GM19397 (cell line): ENCODE data around the gene RAB11FIP3.

ENCODE experiments used
- ATAC-seq: cut with Tn5 transposase; IDR thresholded peaks from one replicate; pipeline ENCODE4 v1.9.1; 2021; ENCODE audit warnings: mild to moderate bottlenecking, moderate library complexity; ENCODE audit not compliant: unreplicated experiment

Gene RAB11FIP3

DNA sequence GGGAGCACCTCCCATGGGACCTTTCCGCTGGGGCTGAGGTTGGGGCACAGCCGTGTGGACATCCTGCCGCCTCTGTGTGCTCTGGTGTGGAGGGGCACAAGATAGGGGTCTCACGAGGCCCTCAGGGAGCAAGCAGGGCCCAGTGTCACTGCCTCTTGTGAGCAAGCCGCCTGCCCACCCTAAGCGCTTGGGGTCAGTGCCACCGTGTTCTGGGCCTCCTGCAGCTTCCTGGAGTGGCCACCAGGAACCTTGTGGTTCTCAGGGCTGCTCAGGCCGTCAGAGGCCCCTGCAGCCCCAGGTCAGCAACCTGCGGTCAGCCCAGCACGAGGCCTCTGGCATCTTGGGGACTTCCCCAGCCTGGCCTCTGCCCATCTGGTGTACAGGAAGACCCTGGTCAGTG, 88.5 kb downstream of the RAB11FIP3 start:
- no peak for ATAC-seq

DNA sequence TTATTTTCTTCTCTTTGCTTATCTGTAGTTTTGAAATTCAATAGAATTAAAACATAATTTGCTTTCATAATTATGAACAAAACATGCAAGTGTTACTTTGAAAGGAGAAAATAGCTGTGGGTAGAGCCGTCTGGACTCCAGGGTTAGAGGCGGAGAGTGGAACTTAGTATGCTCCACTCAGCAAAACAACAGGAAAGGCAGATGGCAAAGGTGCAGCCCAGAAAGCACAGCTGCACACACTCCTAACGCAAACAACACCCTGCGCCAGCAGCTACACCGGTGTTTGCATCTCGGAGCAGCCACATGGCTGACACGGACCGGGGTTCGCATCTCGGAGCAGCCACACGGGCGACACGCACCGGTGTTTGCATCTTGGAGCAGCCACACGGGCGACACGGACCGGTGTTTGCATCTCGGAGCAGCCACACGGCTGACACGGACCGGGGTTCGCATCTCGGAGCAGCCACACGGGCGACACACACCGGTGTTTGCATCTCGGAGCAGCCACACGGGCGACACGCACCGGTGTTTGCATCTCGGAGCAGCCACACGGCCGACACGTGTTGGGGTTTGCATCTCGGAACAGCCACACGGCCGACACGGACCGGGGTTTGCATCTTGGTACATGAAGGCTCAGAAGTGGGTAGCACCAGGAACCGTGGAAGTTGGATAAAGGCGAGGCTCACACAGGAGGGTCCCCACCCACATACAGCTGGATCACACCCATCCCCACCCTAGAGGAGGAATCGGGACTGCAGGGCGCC, 89.9 kb downstream of the RAB11FIP3 start:
- no peak for ATAC-seq

DNA sequence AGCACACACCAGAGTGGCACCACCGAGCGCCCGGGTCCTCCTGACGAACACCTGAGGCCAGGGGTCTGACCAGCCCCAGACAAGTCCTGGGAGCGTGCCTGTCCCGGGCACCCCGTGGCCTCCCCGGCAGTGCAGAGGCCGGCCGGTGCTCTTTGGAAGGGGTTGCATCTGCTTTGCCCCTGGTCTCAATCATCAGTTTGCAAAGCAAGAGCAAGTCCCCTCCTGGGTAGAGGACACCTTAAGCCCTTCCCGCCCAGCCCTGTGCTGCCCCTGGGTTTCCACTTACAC, 90.4 kb downstream of the RAB11FIP3 start:
- no peak for ATAC-seq

DNA sequence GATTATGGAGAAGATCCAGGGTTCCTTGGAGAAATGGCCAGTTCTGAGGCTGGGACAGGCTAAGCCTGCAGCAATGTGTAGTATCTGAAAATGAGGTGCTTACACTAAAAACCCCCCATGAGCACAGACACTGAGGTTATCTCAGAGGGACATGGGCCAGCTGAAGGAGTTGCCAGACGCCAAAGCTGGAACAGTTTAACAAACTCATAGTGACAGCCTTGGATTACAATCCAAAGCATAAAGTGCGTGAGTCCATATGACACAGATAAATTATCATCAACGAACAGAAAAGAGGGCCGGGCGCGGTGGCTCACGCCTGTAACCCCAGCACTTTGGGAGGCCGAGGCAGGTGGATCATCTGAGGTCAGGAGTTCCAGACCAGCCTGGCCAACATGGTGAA, 90.9 kb downstream of the RAB11FIP3 start:
- no peak for ATAC-seq

DNA sequence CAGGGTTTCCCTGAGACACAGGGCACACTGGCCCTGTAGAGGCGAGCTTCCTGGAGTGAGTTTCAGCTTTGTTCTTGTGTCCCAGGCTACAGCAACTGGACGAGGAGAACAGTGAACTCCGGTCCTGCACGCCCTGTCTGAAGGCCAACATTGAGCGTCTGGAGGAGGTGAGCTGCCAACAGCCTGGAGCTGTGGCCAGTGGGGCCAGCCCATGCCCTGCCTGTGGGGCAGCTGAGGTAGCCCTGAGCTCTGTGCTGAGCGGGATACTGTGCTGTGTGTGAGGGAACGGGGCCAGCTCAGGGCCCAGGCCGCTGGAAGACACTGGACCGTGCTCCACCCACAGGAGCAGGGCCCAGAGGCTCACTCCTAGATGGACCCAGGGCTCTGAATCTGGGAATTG, 93.4 kb downstream of the RAB11FIP3 start:
- ATAC-seq, result no peak

DNA sequence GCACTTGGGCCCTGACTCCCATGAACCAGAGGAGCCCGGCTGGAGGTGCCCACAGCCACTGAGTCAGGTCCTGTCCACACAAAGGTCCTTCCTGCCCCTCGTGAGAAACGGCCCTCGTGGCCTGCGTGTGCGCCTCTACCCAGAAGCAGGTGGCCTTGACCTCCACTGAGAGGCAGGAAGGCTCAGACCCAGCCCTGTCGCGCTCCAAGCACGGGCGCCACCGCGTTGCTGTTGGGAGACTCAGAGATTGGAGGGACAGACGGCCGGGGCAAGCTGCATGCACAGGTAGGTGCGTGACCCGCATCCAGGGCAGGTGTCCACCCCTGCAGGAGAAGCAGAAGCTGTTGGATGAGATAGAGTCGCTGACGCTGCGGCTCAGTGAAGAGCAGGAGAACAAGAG, 94.0 kb downstream of the RAB11FIP3 start:
- ATAC-seq, result no peak

DNA sequence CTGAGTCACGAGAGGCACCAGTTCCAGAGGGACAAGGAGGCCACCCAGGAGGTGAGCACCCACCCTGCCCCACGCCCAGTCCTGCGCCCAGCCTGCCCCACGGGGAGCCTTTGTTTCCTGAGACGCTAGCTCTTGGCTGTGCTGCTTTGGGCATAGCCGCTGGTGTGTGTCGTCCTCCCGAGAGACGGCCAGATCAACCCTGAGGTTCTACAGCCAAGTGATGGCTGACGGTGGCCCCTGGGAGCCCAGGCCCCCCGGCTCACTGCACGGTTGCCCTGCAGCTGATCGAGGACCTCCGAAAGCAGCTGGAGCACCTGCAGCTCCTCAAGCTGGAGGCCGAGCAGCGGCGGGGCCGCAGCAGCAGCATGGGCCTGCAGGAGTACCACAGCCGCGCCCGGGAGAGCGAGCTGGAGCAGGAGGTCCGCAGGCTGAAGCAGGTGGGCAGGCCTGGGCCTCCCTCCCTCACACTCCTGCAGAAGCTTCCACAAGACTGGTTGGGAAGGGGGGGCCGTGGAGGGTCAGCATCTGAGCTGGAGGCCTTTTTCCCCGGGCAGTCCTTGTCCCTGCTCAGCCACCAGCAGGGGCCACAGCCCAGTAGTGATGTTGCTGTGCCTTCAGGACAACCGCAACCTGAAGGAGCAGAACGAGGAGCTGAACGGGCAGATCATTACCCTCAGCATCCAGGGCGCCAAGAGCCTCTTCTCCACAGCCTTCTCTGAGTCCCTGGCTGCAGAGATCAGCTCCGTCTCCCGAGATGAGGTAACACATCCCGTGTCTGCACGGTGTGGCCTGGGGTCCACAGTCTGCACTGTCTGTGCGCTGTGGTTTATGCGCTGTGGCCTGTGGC, 94.6 kb downstream of the RAB11FIP3 start:
- ATAC-seq, result no peak

DNA sequence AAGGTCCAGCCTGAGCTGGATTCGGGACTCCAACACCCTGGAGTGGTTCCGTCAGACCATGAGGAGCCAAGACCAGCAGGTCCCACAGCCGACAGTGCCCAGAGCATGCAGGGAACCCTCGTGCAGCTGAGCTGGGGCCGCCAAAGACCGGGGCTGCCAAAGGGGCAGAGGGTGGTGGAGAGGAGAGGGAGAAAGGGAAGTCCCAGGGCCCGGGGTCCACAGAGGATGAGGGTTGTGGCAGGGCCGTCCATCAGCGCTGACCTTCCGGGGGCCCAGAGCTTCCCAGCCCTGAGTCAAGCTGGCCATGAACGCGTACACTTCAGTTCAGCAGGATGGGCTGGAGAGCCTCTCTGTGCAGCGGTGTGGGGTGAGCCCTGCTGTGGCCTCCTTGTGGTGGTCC, 95.4 kb downstream of the RAB11FIP3 start:
- ATAC-seq, result no peak

DNA sequence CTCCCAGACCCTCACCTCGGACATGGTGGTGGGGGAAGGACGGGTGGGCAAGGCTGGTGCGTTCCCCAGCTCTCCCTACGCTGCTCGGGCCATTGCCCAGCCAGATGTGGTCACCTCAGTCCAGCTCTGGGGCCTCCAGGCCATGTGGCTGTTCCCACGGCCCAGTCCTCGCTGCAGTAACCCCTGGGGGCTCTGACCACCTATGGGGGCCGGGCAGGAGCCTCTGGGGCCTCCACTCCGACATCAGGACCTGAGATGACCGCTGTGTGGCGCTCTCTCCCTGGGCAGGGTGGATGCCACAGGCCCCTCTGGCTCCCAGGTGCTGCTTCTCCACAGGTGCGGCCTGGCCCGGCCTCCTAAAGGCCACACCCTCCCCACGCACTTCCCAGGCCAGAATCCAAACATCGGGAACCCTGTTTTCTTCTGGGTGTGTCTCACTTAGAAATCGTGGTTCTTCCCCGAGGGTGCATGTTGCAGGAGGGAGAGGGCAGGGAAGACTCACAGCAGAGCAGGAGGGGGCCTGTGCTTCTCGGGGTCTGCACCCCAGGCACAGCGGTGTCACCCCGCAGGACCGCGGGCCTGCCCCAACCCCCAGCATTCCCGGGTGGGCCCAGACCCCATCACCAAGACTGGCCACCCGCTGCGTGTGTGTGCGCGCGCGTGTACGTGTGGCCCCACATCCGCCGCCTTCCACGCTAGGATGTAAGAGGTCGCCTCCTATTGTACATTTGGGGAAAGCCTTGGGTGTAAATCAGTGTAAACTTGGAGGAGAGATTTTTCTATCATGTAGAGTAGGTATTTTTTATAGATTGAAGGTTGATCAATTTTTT, 96.1 kb downstream of the RAB11FIP3 start:
- no peak for ATAC-seq

DNA sequence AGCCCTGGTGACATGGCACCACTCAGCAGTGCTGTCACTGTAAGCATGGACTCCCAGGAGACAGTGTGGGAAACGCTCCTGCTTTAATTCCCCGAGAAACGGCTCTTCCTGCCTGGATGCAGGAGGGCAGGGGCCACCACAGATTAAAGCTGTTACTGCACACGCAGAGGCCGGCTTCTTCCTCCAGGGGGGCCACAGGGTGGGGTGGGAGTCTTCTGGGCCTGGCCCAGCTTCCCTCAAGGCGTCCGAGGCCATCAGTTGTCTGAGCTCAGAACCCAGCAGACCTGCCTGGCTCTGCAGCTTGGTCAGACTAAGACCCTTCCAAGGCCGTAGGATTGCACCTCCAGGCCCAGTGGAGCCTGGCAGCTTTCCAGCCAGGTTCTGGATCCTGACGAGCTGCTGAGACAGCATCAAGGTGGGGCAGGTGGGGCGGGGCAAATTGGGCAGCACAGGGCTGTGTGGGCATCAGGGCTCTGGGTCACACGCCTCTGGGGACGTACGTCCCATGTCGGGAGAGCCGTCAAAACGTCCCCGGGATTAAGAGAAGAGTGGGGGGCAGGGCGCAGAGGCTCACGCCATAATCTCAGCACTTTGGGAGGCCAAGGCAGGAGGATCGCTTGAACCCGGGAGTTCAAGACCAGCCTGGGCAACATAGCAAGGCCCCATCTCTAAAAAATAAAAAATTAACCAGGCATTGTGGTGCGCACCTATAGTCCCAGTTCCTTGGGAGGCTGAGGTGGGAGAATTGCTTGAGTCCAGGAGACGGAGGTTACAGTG, 97.1 kb downstream of the RAB11FIP3 start:
- ATAC-seq, result no peak

DNA sequence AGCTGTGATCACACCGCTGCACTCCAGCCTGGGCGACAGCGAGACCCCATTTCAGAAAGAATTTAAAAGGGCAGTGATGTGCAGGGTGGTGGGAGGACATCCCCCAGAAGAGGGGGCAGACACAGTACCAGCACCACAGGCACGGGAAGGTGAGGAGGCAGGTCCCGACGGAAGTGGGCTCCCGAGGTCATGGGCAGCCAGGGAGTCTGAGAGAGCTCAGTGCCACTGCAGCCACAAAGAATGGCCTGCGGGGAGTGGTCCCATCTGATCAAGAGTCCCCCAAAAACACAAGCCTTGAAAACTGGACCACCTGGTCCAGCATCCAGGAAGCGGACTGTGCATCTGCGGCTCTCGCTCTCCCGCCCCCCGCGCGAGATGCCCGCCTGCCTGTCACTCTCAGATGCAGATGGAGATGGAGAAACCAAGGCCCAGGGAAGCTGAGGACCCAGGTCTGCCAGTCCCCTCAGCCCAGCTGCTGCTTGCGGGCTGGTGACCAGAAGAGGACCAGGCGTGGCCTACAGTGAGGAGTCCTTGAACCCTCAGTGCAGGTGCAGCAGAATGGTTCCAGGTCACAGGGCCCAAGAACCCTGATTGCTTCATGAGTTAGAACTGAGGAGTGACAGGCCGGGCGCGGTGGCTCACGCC, 97.8 kb downstream of the RAB11FIP3 start:
- ATAC-seq, result no peak

DNA sequence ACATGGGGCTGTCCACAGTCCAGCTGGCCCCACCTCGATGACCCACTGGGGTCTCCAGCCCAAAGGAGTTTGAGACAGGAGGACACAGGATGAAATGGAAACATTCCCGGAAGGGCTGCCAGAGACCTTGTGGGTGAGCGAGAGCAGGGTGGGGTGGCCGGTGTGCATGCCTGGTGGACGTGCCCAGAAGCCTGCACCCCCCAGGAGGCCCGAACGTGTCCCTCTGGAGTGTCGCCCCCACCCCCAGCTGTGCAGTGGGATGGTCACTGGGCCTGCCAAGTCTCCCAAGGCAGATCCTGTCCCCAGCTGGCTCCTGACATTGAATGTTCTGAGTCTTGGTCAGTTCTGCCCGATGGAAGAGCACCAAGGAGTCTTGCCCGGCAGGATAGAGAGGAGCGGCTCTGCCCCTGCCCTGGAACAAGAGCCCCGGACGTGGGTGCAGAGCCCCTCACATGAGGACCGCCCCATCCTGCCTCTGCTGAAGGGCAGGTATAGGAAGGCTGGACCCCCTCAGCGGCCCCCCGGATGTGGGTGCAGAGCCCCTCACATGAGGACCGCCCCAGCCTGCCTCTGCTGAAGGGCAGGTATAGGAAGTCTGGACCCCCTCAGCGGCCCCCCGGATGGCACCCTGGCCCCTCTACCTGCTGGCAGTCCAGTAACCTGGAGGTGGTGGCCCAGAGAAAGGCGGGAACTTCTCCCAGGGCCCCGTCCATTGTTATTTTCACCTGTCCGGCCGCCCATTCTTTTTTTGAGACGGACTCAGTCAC, 99.0 kb downstream of the RAB11FIP3 start:
- no peak for ATAC-seq

DNA sequence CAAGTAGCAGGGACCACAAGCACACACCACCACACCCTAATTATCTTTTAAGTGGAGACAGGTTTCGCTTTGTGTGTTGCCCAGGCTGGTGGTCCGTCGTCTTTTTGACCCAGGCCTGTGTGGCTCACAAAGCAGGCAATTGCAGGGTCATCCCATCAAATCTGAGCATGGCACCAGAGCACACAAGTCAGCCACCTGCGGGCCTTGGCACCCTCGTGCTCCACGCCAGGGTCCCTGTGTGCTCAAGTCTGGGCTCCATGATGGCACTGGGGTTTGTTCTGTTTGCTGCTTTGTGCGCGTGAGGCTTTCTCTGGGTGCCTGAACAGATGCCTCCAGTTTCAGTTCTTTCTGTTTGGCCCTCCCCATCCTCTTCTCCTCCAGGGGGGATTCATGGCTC, 99.7 kb downstream of the RAB11FIP3 start:
- ATAC-seq, result no peak

DNA sequence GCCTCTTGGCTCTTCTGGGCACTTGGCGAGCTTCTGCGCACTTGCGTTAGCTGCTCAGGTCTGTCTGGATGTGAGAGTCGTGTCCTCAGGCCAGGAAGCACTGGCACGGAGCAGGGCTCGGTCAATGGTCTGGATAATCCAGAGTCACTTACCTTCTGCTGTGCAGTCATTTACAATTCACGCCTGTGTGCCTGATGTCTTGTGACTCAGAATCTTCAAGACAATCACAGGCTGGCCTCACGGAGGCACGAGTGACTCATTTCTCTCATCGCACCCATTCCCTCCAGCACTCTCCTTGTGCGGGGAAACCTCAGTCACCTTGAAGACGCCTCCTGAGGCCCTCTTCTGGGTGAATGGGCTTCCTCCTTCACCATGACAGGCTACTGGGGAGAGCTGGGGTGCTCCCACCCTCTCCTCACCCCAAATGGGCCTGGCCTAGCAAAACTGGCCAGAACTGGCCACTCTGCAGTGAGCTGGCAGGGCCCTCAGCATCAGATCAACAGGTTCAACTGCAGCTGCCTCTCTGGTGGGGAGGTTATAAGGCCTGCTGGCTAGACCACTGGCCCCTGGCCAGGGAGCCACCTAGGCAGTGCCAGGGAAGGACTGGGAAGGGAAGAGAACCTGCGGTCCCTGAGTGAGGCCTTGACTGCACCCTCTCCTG, 100.2 kb downstream of the RAB11FIP3 start:
- no peak for ATAC-seq

DNA sequence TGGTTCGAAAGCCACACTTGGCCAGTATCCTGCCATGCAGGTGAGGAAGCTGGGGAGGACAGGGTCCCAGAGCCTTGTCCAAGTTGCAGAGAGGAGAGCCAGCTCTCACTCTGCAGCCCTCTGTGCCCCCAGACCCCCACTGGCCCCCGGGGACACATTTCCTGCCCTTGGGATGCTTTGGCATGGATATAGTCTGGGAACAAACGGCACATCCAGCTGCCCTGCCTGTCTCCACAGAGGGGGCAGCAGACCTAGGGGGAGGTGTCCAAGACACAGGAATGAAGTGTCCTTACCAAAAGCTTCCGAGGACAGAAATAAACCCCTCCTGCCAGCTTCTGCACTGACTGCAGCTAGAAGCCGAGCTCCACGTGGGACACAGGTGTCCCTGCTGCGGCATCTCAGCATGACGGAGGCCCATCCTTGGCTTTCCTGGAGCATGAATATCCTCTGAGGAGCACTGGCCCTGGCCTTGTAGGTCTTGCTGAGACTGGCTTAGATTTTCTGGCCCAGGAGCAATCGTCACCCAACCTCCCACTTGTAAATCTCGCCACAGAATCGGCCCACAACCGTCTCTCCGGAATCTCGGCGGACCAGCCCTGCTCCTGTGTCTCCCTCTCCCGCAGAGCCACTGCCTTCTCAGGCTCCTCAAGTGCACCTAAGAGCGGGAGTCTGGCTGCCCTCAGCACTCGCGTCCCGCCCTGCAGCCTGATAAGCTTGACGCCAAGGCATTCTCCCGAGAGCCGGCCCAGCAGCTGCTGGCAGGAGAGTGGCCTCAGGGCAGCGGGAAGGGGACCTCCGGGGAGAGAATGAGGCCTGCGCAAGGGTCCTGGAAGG, 100.9 kb downstream of the RAB11FIP3 start:
- ATAC-seq, result no peak

DNA sequence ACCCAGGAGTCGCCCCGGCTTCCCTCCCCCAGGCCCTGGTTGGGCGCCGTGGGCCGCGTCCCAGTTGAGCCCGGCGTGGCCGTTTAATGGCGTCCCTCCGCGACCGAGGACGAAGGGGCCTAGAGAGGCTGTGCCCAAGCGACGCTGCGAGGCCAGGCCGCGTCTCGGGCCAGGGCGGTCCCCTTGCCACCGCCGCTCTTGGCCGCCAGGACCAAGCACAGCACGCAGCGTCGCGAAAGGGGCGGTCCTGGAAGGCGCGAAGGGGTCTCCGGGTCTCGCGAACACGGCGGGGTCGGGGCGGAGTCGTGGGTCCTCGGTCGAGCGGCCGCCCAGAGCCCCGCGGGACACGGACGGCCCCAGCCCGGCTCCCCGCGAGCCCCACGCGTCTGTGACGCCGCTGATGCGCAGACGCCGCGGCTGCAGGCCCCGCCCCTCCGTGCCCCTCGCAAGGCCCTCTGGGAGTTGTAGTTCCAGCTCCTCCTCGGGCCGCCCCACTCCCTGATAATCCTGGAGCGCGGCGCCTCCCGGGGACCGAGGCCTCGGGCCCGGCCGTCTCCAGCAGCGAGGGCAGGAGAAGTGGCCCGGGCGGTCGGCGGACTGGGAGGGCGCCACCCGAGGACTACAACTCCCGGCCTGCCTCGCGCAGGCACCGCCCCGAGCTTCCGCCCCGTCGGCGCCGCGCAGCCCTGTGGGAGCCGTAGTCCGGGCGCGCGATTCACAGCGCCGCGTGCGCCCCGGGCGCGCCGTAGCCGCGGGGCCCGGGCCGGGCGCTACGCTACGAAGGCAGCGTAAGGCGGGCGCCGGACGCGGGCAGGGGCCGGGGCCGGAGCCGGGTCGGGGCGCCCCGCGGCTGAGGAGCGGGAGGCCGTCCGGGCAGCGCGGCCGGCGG, 101.8 kb downstream of the RAB11FIP3 start, which contains the start of gene CAPN15:
CAPN15 (plus strand) TSS at position 698 of the 889 bp plus-strand sequence. CDS start 19,127 bp downstream, outside the sequence.
- peak; percentile 69 for ATAC-seq
